Measurements from ENCODE around the gene PSTPIP2. TPM values are rescaled to one million over a fixed set of nuclear protein-coding genes. Genes with fewer than 3 reads are reported as not detected.

PSTPIP2 gene
- total and polyA plus RNA-seq, 2 donors (not counting 3 experiments of a cell fraction or from before 2014, with no cell fraction given): 1.6 to 4.9 TPM

DNA sequence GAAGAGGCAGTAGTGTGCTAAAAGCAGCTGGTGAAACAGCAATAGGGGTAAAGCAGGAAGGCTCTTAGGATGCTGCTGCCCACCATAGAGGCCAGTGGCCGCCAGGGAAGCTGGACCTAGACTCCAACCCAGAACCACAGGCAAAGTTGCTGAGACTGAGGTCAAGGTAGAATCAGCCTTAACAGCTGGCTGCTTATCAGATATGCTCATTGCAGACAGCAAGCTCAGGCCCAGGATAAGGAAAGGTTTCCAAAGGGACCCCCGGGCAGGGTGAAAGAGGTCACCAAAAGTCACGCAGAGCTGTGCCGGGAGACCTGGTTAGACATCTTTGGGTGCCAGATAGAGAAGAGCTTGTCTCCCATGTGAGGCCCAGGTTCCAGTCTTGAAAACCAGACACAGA lies 62.0 kb downstream of the PSTPIP2 start:
- no peak overlapping the region for H3K4me2 ChIP-seq (ENCODE audit: insufficient read depth, low read length)
- H3K4me3 ChIP-seq (replicated peaks in 1 of 3; ENCODE audit: insufficient read depth in 1 of 3, low read depth in 1 of 3, low read length in 3 of 3): no peak overlapping the region
- TF ChIP-seq EZH2 (IDR thresholded peaks at IDR 0.05; ENCODE audit: borderline replicate concordance, low read depth, low read length, severe bottlenecking): no peak
- no peak for TF ChIP-seq JUN (IDR thresholded peaks at IDR 0.05; ENCODE audit: borderline replicate concordance, insufficient read depth, insufficient read length, low read depth)
- TF ChIP-seq, protein P1, sequence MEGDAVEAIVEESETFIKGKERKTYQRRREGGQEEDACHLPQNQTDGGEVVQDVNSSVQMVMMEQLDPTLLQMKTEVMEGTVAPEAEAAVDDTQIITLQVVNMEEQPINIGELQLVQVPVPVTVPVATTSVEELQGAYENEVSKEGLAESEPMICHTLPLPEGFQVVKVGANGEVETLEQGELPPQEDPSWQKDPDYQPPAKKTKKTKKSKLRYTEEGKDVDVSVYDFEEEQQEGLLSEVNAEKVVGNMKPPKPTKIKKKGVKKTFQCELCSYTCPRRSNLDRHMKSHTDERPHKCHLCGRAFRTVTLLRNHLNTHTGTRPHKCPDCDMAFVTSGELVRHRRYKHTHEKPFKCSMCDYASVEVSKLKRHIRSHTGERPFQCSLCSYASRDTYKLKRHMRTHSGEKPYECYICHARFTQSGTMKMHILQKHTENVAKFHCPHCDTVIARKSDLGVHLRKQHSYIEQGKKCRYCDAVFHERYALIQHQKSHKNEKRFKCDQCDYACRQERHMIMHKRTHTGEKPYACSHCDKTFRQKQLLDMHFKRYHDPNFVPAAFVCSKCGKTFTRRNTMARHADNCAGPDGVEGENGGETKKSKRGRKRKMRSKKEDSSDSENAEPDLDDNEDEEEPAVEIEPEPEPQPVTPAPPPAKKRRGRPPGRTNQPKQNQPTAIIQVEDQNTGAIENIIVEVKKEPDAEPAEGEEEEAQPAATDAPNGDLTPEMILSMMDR (IDR thresholded peaks at IDR 0.05; ENCODE audit: extremely low read depth in 1 of 2, insufficient read depth in 1 of 2, low read depth in 1 of 2, low read length in 2 of 2): no peak
- no peak for TF ChIP-seq POLR2AphosphoS5 (IDR thresholded peaks at IDR 0.05; ENCODE audit: insufficient read depth, low read depth, low read length)
- no peak for TF ChIP-seq MYC (IDR thresholded peaks at IDR 0.05; ENCODE audit: low read depth, low read length)
- TF ChIP-seq POLR2A (IDR thresholded peaks at IDR 0.05; ENCODE audit: low read depth, low read length): no peak
- no peak for TF ChIP-seq FOS (IDR thresholded peaks at IDR 0.05; ENCODE audit: borderline replicate concordance, insufficient read depth, low read length)
- TF ChIP-seq, protein P2, sequence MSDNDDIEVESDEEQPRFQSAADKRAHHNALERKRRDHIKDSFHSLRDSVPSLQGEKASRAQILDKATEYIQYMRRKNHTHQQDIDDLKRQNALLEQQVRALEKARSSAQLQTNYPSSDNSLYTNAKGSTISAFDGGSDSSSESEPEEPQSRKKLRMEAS (IDR thresholded peaks at IDR 0.05; ENCODE audit: insufficient read depth, insufficient read length): no peak
- no peaks in the 10 kb centered on the region for H4K20me1 ChIP-seq (replicated peaks; ENCODE audit: control insufficient read depth, extremely low read depth, insufficient read depth, low read length)
- no peaks in the 10 kb centered on the region for H3K4me1 ChIP-seq (ENCODE audit: control insufficient read depth, extremely low read depth, insufficient read depth, low read length)
- FAIRE-seq (no peak), DNase-seq (ENCODE audit: low read depth, low spot score) (no peak)
- dilution Hi-C loops (cut with MboI; ENCODE audit: extremely low pct_ligation_motif_present, low sequenced_read_pairs): no loop called here
- POLR2A ChIA-PET: no interaction called here
- no peaks in the 10 kb centered on the region for H3K9me3 ChIP-seq (replicated peaks; ENCODE audit: control insufficient read depth, insufficient read depth, low read length)
- no TSS peak for BruUV-seq (replicated peaks)
- H3K27me3 ChIP-seq (ENCODE audit: control insufficient read depth in 2 of 2, insufficient read depth in 2 of 2, low read length in 2 of 2): no peaks in the 10 kb centered on the region
- H2AFZ ChIP-seq (ENCODE audit: low read depth, low read length): no peak overlapping the region
- H3K27ac ChIP-seq (ENCODE audit: insufficient read depth, low read depth, low read length): no peak overlapping the region
- CTCF ChIA-PET: interaction anchor here (1.0 to 1.8 kb wide), 3 partner anchors 8 to 64 kb away, joined by 3 to 4 read pairs (median 4); no protein-coding TSS in a partner anchor
- no peak overlapping the region for H3K9ac ChIP-seq (replicated peaks; ENCODE audit: extremely low read depth, insufficient read depth, low read length)
- no peaks in the 10 kb centered on the region for H3K9me1 ChIP-seq (replicated peaks; ENCODE audit: control insufficient read depth, extremely low read depth, insufficient read depth, low read length)
- no peaks in the 10 kb centered on the region for H3K36me3 ChIP-seq (ENCODE audit: control insufficient read depth in 2 of 2, extremely low read depth in 1 of 2, insufficient read depth in 2 of 2, low read length in 2 of 2)
- no peaks in the 10 kb centered on the region for H3K79me2 ChIP-seq (ENCODE audit: control insufficient read depth, insufficient read depth, low read length)
- intact Hi-C loops (cut with micrococcal nuclease): no loop called here

Data from endothelial cell of umbilical vein (primary cell).